Measurements from ENCODE around the gene CRYBG1. TPM values are rescaled to one million over a fixed set of nuclear protein-coding genes. Genes with fewer than 3 reads are reported as not detected.

Gene CRYBG1
- total RNA-seq, 1 experiment from 2014 or later, result 2.9 TPM

DNA sequence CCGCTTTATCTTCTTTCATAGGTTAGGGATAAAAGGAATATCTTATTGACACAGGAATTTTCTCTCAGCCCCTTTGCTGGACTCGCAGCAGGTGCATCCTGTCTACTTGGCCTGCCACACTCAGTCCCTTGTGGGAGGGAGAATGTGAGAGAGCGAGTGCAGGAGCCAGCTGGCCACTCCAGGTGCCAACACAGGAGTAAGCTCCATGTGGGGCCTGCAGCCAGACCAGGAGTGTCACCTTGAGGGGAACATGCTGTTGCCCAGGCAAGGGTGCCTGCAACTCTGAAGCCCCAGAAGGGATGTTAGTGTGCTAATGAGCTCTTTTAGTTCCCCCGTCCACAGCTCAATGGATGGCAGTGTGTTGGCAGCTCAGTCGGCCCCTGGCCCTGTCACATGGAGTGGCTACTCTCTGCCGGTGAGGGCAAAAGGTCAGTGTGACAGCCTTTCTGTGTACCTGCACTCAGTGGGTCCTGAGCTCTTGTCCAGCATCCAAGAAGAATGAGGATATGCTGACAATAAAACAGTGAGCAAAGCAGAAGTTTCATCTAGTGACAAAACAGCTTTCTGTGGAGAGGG, 57.1 kb downstream of the CRYBG1 start:
- Histone ChIP-seq H3K4me3 (ENCODE audit: low read depth, low read length, poor library complexity, severe bottlenecking) (no peak overlapping the region), H3K27ac (ENCODE audit: low read depth, low read length, poor library complexity, severe bottlenecking) (no peak overlapping the region), H3K4me1 (ENCODE audit: insufficient read depth, low read length, poor library complexity, severe bottlenecking) (peaks cover 39% of the 10 kb centered on the region), H3K9me3 (ENCODE audit: low read depth, low read length, poor library complexity, severe bottlenecking) (no peaks in the 10 kb centered on the region), H3K36me3 (ENCODE audit: insufficient read depth, low read length, poor library complexity, severe bottlenecking) (no peaks in the 10 kb centered on the region), H3K27me3 (replicated peaks; ENCODE audit: insufficient read depth, low read depth, low read length, poor library complexity) (no peaks in the 10 kb centered on the region)
- ChIA-PET POLR2A (ENCODE audit: low non-redundant PET) (no interaction called here), CTCF (no interaction called here)
- no peak for DNase-seq (ENCODE audit: low spot score)
- intact Hi-C loops (cut with micrococcal nuclease; ENCODE audit: unreplicated experiment), result no loop called here
- TF ChIP-seq, protein P1, sequence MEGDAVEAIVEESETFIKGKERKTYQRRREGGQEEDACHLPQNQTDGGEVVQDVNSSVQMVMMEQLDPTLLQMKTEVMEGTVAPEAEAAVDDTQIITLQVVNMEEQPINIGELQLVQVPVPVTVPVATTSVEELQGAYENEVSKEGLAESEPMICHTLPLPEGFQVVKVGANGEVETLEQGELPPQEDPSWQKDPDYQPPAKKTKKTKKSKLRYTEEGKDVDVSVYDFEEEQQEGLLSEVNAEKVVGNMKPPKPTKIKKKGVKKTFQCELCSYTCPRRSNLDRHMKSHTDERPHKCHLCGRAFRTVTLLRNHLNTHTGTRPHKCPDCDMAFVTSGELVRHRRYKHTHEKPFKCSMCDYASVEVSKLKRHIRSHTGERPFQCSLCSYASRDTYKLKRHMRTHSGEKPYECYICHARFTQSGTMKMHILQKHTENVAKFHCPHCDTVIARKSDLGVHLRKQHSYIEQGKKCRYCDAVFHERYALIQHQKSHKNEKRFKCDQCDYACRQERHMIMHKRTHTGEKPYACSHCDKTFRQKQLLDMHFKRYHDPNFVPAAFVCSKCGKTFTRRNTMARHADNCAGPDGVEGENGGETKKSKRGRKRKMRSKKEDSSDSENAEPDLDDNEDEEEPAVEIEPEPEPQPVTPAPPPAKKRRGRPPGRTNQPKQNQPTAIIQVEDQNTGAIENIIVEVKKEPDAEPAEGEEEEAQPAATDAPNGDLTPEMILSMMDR (conservative IDR thresholded peaks at IDR 0.05; ENCODE audit: low read depth, low read length), result no peak
- TF ChIP-seq EZH2 (IDR thresholded peaks at IDR 0.05; ENCODE audit: borderline replicate concordance, low read depth, low read length, poor library complexity, severe bottlenecking), result no peak
- BruUV-seq (replicated peaks), result no TSS peak

DNA sequence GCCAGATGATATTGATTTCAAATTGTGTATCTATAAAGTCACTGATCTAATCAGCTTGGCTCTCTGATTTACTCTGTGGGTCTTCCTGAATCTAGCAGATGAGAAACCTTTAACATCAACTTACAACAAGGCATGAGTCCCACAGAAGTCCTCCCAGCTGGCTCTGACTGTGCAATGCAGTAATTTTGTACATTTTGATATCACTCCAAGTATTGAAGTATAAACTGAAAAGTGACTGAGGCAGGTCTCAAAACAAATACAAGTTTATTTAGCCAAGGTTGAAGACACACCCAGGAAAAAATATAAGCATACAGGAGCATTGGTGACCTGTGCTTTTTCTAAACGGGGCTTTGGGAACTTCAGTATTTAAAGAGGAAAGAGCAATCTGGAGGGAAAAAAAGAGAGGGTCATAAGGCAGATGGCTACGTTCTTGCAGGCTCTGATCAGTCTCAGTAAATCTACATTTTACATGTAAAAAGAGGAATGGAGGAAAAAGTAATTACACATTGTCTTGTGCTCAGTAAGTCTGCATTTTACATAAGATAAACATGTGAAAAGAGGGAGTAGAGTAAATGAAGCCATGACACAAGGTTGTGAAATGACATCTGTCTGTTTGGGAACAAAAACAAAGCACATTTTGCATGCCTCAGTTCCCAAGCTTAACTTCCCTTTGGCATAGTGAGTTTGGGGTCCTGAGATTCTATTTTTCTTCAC, 59.5 kb downstream of the CRYBG1 start:
- BruUV-seq (replicated peaks), result no TSS peak
- POLR2A ChIA-PET (ENCODE audit: low non-redundant PET), result no interaction called here

DNA sequence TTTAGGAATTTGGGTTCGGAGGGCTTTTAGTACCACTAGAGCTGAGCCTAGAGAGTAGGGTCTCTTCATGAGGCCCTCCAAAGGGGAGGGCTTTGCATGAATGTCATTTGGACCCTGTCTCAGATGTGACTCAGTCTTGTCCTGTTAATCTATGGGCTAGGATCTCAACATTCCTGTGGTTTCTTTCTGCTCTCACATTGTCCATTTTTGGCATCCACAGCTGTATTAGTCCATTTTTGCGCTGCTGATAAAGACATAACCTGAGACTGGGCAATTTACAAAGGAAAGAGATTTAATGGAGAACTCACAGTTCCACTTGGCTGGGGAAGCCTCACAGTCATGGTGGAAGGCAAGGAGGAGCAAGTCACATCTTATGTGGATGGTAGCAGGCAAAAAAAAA, 61.0 kb downstream of the CRYBG1 start:
- CTCF ChIA-PET, result interaction anchor here (0.5 kb wide), 1 partner anchor 86 kb away, joined by 6 read pairs; no protein-coding TSS in a partner anchor

More for the DNA sequence above, 59.5 kb downstream of the CRYBG1 start:
- Histone ChIP-seq H3K27me3 (replicated peaks; ENCODE audit: insufficient read depth, low read depth, low read length, poor library complexity) (no peaks in the 10 kb centered on the region), H3K9me3 (ENCODE audit: low read depth, low read length, poor library complexity, severe bottlenecking) (no peaks in the 10 kb centered on the region), H3K27ac (ENCODE audit: low read depth, low read length, poor library complexity, severe bottlenecking) (no peak overlapping the region), H3K4me1 (ENCODE audit: insufficient read depth, low read length, poor library complexity, severe bottlenecking) (peaks cover 15% of the 10 kb centered on the region), H3K4me3 (ENCODE audit: low read depth, low read length, poor library complexity, severe bottlenecking) (no peak overlapping the region), H3K36me3 (ENCODE audit: insufficient read depth, low read length, poor library complexity, severe bottlenecking) (no peaks in the 10 kb centered on the region)
- no peak for DNase-seq (ENCODE audit: low spot score)
- intact Hi-C loops (cut with micrococcal nuclease; ENCODE audit: unreplicated experiment), result no loop called here
- TF ChIP-seq, protein P1 (conservative IDR thresholded peaks at IDR 0.05; ENCODE audit: low read depth, low read length), result no peak
- no peak for TF ChIP-seq EZH2 (IDR thresholded peaks at IDR 0.05; ENCODE audit: borderline replicate concordance, low read depth, low read length, poor library complexity, severe bottlenecking)
- CTCF ChIA-PET, result no interaction called here

More for the DNA sequence above, 61.0 kb downstream of the CRYBG1 start:
- Histone ChIP-seq H3K27me3 (replicated peaks; ENCODE audit: insufficient read depth, low read depth, low read length, poor library complexity) (no peaks in the 10 kb centered on the region), H3K36me3 (ENCODE audit: insufficient read depth, low read length, poor library complexity, severe bottlenecking) (no peaks in the 10 kb centered on the region), H3K27ac (ENCODE audit: low read depth, low read length, poor library complexity, severe bottlenecking) (no peak overlapping the region), H3K4me3 (ENCODE audit: low read depth, low read length, poor library complexity, severe bottlenecking) (no peak overlapping the region), H3K4me1 (ENCODE audit: insufficient read depth, low read length, poor library complexity, severe bottlenecking) (peaks cover under 1% of the 10 kb centered on the region), H3K9me3 (ENCODE audit: low read depth, low read length, poor library complexity, severe bottlenecking) (no peaks in the 10 kb centered on the region)
- POLR2A ChIA-PET (ENCODE audit: low non-redundant PET), result no interaction called here
- TF ChIP-seq, protein P1 (conservative IDR thresholded peaks at IDR 0.05; ENCODE audit: low read depth, low read length), result no peak
- TF ChIP-seq EZH2 (IDR thresholded peaks at IDR 0.05; ENCODE audit: borderline replicate concordance, low read depth, low read length, poor library complexity, severe bottlenecking), result no peak
- no TSS peak for BruUV-seq (replicated peaks)
- DNase-seq (ENCODE audit: low spot score), result no peak
- intact Hi-C loops (cut with micrococcal nuclease; ENCODE audit: unreplicated experiment), result no loop called here

All from A673 (cell line).